HCT116 (cell line): ENCODE results near the gene MPV17L. TPM values are rescaled to one million over a fixed set of nuclear protein-coding genes. Genes with fewer than 3 reads are reported as not detected.
"Not testable (repeated sequence)": the region's sequence is repeated elsewhere in the genome, so short reads cannot be mapped to it uniquely, and the experiment has no call there.

Experiments used
- ATAC-seq: fragments of 200-7000 bp; cut with Tn5 transposase; 2 replicates; pipeline ENCODE4 v1.9.1; 2020; ENCODE audit warnings: mild to moderate bottlenecking, moderate library complexity
- BruUV-seq: library from RNA; stranded (reverse); fragments of 400-500 nt; replicated peaks from 2 replicates; lab custom pipeline; 2021; lab: Mats Ljungman, UMichigan
- CTCF ChIA-PET: fragments of 300-600 bp; sonication (Branson Sonifier 250); formaldehyde crosslinking; loops from one replicate; lab custom pipeline; 2021; ENCODE audit warnings: antibody characterized with exemption; lab: Charles Lee
- POLR2A ChIA-PET: fragments of 300-600, 350-600 bp; sonication (Branson Sonifier 250); formaldehyde crosslinking; loops from one replicate; lab custom pipeline; 2021; ENCODE audit warnings: antibody characterized with exemption; lab: Charles Lee
- RAD21 ChIA-PET, 2 experiments: fragments of 300-600 bp; sonication (Branson Sonifier 250); formaldehyde crosslinking; loops; one replicate each; lab custom pipeline; 2023; ENCODE audit warnings: low total read pairs in 2 of 2; ENCODE audit not compliant: uncharacterized antibody in 2 of 2, unreplicated experiment in 2 of 2, low non-redundant PET in 1 of 2; lab: Charles Lee
- DNase-seq: peaks from one replicate; pipeline ENCODE4 v3.0.0-alpha.2; 2010; ENCODE audit warnings: low read depth, low spot score
- H2AFZ ChIP-seq: fragments of 200-600 bp; shearing (Covaris generic), sonication (generic); 2 replicates; pipeline ENCODE4 v1.6.1; 2017; ENCODE audit warnings: low read depth, mixed run types, mixed read lengths, antibody characterized with exemption, low read length; ENCODE audit not compliant: poor library complexity, severe bottlenecking
- H3K27ac ChIP-seq: 2 replicates; pipeline ENCODE4 v1.5.1; 2012; ENCODE audit warnings: low read depth, low read length
- H3K27me3 ChIP-seq: fragments of 200-600 bp; sonication (generic); 2 replicates; pipeline ENCODE4 v1.6.1; 2016; ENCODE audit warnings: mixed run types, low read length, mixed read lengths; ENCODE audit not compliant: insufficient read depth
- H3K36me3 ChIP-seq, 2 experiments: fragments of 200-500 bp in 1 of 2; fragments of 200-600 bp in 1 of 2; sonication (Bioruptor generic) in 1 of 2; sonication (generic) in 1 of 2; 2 replicates each; pipeline versions ENCODE4 v1.5.1 to v1.6.1; 2014 to 2016; ENCODE audit warnings: low read length in 2 of 2, inconsistent platforms in 1 of 2, mixed read lengths in 1 of 2, mixed run types in 1 of 2; ENCODE audit not compliant: insufficient read depth in 2 of 2, control insufficient read depth in 1 of 2
- H3K4me1 ChIP-seq, 2 experiments: fragments of 200-600 bp in 1 of 2; sonication (generic) in 1 of 2; 2 replicates each; pipeline versions ENCODE4 v1.5.1 to v1.6.1; 2012 to 2017; ENCODE audit warnings: low read length in 2 of 2, inconsistent platforms in 1 of 2, mild to moderate bottlenecking in 1 of 2, mixed read lengths in 1 of 2, mixed run types in 1 of 2, moderate library complexity in 1 of 2; ENCODE audit not compliant: insufficient read depth in 2 of 2, control insufficient read depth in 1 of 2
- H3K4me2 ChIP-seq: fragments of 200-600 bp; sonication (generic); 2 replicates; pipeline ENCODE4 v1.6.1; 2017; ENCODE audit warnings: mixed run types, low read length, mixed read lengths
- H3K4me3 ChIP-seq, 2 experiments: fragments of 200-600 bp in 1 of 2; sonication (generic) in 1 of 2; replicated peaks in 1 of 2; 2 replicates each; pipeline ENCODE4 v1.5.1; 2011 to 2016; ENCODE audit warnings: low read length in 2 of 2, control low read depth in 1 of 2, low read depth in 1 of 2, mild to moderate bottlenecking in 1 of 2, mixed read lengths in 1 of 2, mixed run types in 1 of 2
- H3K79me2 ChIP-seq: fragments of 200-600 bp; sonication (generic); 2 replicates; pipeline ENCODE4 v1.6.1; 2017; ENCODE audit warnings: mild to moderate bottlenecking, mixed run types, low read length, moderate library complexity, mixed read lengths; ENCODE audit not compliant: insufficient read depth
- H3K9ac ChIP-seq: fragments of 200-600 bp; sonication (generic); 2 replicates; pipeline ENCODE4 v1.6.1; 2016; ENCODE audit warnings: low read length, mixed read lengths
- H3K9me2 ChIP-seq: fragments of 200-600 bp; sonication (generic), shearing (Covaris generic); 2 replicates; pipeline ENCODE4 v1.6.1; 2017; ENCODE audit warnings: mixed run types, mild to moderate bottlenecking, moderate library complexity; ENCODE audit not compliant: insufficient read depth
- H3K9me3 ChIP-seq, 2 experiments: fragments of 200-500 bp in 1 of 2; fragments of 200-600 bp in 1 of 2; sonication (Bioruptor generic) in 1 of 2; sonication (generic) in 1 of 2; 2 replicates each; pipeline ENCODE4 v1.6.1; 2014 to 2017; ENCODE audit warnings: low read length in 2 of 2, mixed read lengths in 2 of 2, inconsistent platforms in 1 of 2, low read depth in 1 of 2, mild to moderate bottlenecking in 1 of 2, mixed run types in 1 of 2, moderate library complexity in 1 of 2; ENCODE audit not compliant: control insufficient read depth in 1 of 2, insufficient read depth in 1 of 2
- H4K20me1 ChIP-seq: fragments of 200-600 bp; sonication (generic), shearing (Covaris generic); 2 replicates; pipeline ENCODE4 v1.6.1; 2017; ENCODE audit warnings: mixed run types, mild to moderate bottlenecking, moderate library complexity; ENCODE audit not compliant: insufficient read depth
- CEBPB ChIP-seq: IDR thresholded peaks from 2 replicates; pipeline ENCODE4 v1.6.1; 2012; ENCODE audit warnings: low read depth
- CTCF ChIP-seq, 3 experiments: fragments of 200-600 bp in 1 of 3; sonication (generic) in 1 of 3; IDR thresholded peaks in 2 of 3; conservative IDR thresholded peaks in 1 of 3; 2 replicates each; pipeline ENCODE4 v1.5.1; 2012 to 2017; ENCODE audit warnings: low read depth in 2 of 3, low read length in 2 of 3, antibody characterized with exemption in 1 of 3, borderline replicate concordance in 1 of 3, control low read depth in 1 of 3, mild to moderate bottlenecking in 1 of 3, mixed read lengths in 1 of 3, mixed run types in 1 of 3, moderate library complexity in 1 of 3; ENCODE audit not compliant: insufficient read depth in 1 of 3
- EGR1 ChIP-seq: IDR thresholded peaks from 2 replicates; pipeline ENCODE4 v1.6.1; 2012; ENCODE audit warnings: low read depth
- EZH2 ChIP-seq: fragments of 200-600 bp; sonication (generic); IDR thresholded peaks from 2 replicates; pipeline ENCODE4 v1.6.1; 2017; ENCODE audit warnings: antibody characterized with exemption, mixed run types
- MAX ChIP-seq: IDR thresholded peaks from 2 replicates; pipeline ENCODE4 v1.6.1; 2012
- SIN3A ChIP-seq: IDR thresholded peaks from 2 replicates; pipeline ENCODE4 v1.6.1; 2012; ENCODE audit warnings: low read depth
- SRF ChIP-seq: IDR thresholded peaks from 2 replicates; pipeline ENCODE4 v1.6.1; 2012; ENCODE audit warnings: low read depth
- TCF7L2 ChIP-seq: IDR thresholded peaks from 2 replicates; pipeline ENCODE4 v1.7.0; 2011; ENCODE audit warnings: borderline replicate concordance, inconsistent platforms; ENCODE audit not compliant: insufficient read depth, insufficient read length; ENCODE audit errors: extremely low read depth
- ZBTB33 ChIP-seq: IDR thresholded peaks from 2 replicates; pipeline ENCODE4 v1.6.1; 2011; ENCODE audit warnings: mild to moderate bottlenecking, low read length, moderate library complexity; ENCODE audit not compliant: insufficient replicate concordance; ENCODE audit errors: extremely low read depth
- ZNF274 ChIP-seq: fragments of 200-500 bp; sonication (Bioruptor generic); IDR thresholded peaks from 2 replicates; pipeline ENCODE4 v1.6.1; 2014; ENCODE audit warnings: mild to moderate bottlenecking, low read depth, low read length, inconsistent platforms
- intact Hi-C: fragments of 100-400 bp; cut with micrococcal nuclease; formaldehyde crosslinking; loops from 2 replicates; pipeline ENCODE4 v1.10.0; 2022
- total RNA-seq: library from RNA; stranded (reverse); gene quantifications from one replicate; pipeline ENCODE4 v1.2.1, GENCODE V29; 2021; ENCODE audit not compliant: unreplicated experiment

Gene MPV17L
- total RNA-seq, 1 experiment from 2014 or later, result not detected

GRCh38 chr16:15404792-15405191, 9.2 kb downstream of the MPV17L start:
- Histone ChIP-seq H3K4me2 (no peak overlapping the region), H3K9ac (no peak overlapping the region), H3K27ac (no peak overlapping the region), H3K79me2 (no peaks in the 10 kb centered on the region), H3K36me3 (no peaks in the 10 kb centered on the region), H3K9me3 (no peaks in the 10 kb centered on the region), H3K4me3 (no peak overlapping the region), H2AFZ (no peak overlapping the region), H3K27me3 (no peaks in the 10 kb centered on the region), H3K9me2 (no peaks in the 10 kb centered on the region), H4K20me1 (no peaks in the 10 kb centered on the region), H3K4me1 (no peaks in the 10 kb centered on the region)
- intact Hi-C loops, result no loop called here
- ChIA-PET POLR2A (no interaction called here), CTCF (no interaction called here), RAD21 (no interaction called here)
- TF ChIP-seq ZBTB33 (no peak), ZNF274 (no peak), SRF (no peak), CEBPB (no peak), CTCF (IDR thresholded peaks at IDR 0.05 in 2 of 3, conservative IDR thresholded peaks at IDR 0.05 in 1 of 3; ENCODE audit: borderline replicate concordance in 1 of 3, insufficient read depth in 1 of 3, low read depth in 2 of 3, low read length in 2 of 3) (no peak), TCF7L2 (no peak), EZH2 (no peak), SIN3A (no peak), MAX (no peak), EGR1 (no peak)
- ATAC-seq (no peak), DNase-seq (no peak)
- BruUV-seq, result no TSS peak

- H3K4me1 ChIP-seq, H3K4me2 ChIP-seq, POLR2A ChIA-PET, H3K36me3 ChIP-seq, ATAC-seq, H3K9me3 ChIP-seq, CTCF ChIA-PET, H3K79me2 ChIP-seq, H3K9me2 ChIP-seq, DNase-seq, H3K27me3 ChIP-seq, intact Hi-C loops, H3K27ac ChIP-seq, H3K4me3 ChIP-seq, H4K20me1 ChIP-seq, BruUV-seq, H3K9ac ChIP-seq, H2AFZ ChIP-seq: not testable (repeated sequence)
- RAD21 ChIA-PET, result interaction anchor here in 1 of 2 experiments (0.6 kb wide), 1 partner anchor 133 kb away, joined by 3 read pairs; no protein-coding TSS in a partner anchor
Measured at GRCh38 chr16:15407756-15408155, 12.2 kb downstream of the MPV17L start.

GRCh38 chr16:15409476-15409875, 13.9 kb downstream of the MPV17L start:
- H2AFZ ChIP-seq, H3K9me3 ChIP-seq, H3K79me2 ChIP-seq, intact Hi-C loops, H3K9me2 ChIP-seq, H3K9ac ChIP-seq, H3K36me3 ChIP-seq, H4K20me1 ChIP-seq, ATAC-seq, CTCF ChIA-PET, BruUV-seq, H3K4me2 ChIP-seq, POLR2A ChIA-PET, H3K27ac ChIP-seq, H3K27me3 ChIP-seq, RAD21 ChIA-PET, H3K4me1 ChIP-seq, DNase-seq, H3K4me3 ChIP-seq: not testable (repeated sequence)
